GM21825 (cell line): Measurements from ENCODE around the gene PHYHD1.
"Not testable (repeated sequence)": the region's sequence is repeated elsewhere in the genome, so short reads cannot be mapped to it uniquely, and the experiment has no call there.

Source experiments
- ATAC-seq: cut with Tn5 transposase; IDR thresholded peaks from one replicate; pipeline ENCODE4 v1.9.1; 2021; ENCODE audit warnings: mild to moderate bottlenecking, moderate library complexity; ENCODE audit not compliant: unreplicated experiment

PHYHD1 gene

GRCh38 chr9:128947527-128948301, 26.9 kb downstream of the PHYHD1 start, which contains the start of the genes DOLK and NUP188:
TSS of gene DOLK (minus strand) at chr9:128947603. CDS start at chr9:128947303, 300 bp downstream.
TSS of gene NUP188 (plus strand) at chr9:128947699. CDS start at chr9:128947720, 21 bp downstream.
- ATAC-seq, result peak; percentile 71

DNA sequence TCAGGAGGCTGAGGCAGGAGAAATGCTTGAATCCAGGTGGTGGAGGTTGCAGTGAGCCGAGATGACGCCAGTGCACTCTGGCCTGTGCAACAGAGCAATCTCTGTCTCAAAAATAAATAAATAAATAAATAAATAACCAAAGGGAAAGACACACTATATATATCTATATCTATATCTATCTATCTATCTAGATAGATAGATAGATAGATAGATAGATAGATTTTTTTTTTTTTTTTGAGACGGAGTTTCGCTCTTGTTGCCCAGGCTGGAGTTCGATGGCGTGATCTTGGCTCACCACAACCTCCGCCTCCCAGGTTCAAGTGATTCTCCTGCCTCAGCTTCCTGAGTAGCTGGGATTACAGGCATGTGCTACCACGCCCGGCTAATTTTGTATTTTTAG, 40.6 kb downstream of the PHYHD1 start:
- ATAC-seq, result not testable (repeated sequence)

DNA sequence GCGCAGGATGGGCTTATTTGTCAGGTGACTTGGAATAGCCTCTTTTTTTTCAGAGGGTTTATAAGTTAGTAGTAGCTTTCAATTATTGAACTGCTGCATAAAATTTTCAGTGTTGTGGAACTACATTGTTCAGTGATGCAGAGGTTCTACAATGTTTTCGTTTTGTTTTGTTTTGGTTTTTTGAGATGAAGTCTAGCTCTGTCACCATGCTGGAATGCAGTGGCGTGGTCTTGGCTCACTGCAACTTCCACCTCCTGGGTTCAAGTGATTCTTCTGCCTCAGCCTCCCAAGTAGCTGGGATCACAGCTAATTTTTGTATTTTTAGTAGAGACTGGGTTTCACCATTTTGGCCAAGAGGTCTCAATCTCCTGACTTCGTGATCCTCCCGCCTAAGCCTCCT, 48.7 kb downstream of the PHYHD1 start:
- ATAC-seq, result no peak

DNA sequence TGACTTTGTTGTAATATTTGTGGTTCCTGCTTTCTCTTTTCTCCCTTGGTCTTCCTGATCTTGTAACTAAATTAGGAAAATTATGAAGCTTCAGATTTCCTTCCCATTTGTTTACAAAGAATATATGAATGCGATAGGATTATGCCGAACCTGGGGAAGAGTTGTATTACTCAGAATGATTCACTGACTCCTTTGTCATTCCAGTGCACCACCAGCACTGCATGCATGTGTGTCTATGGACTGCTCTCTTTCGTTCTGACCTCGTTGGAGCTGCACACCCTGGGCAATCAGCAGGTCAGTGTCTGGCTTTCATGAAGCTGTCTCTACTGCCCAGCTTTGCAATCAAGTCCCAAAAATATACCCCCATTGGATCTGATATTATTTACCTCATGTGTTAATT, 52.2 kb downstream of the PHYHD1 start:
- ATAC-seq, result no peak

GRCh38 chr9:128979111-128979510, 58.3 kb downstream of the PHYHD1 start:
- ATAC-seq, result no peak

DNA sequence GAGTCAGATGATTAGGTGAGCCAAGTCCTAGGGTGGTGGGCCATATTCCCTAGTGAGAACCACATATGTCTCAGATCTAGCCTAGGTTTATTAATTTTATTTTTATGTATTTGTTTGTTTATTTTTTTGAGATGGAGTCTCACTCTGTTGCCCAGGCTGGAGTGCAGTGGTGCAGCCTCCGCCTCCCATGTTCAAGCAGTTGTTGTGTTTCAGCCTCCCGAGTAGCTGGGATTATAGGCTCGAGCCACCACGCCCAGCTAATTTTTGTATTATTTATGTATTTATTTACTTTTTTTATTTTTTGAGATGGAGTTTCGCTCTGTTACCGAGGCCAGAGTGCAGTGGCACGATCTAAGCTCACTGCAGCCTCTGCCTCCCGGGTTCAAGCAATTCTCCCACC, 62.8 kb downstream of the PHYHD1 start:
- no peak for ATAC-seq

GRCh38 chr9:128986671-128987070, 65.9 kb downstream of the PHYHD1 start:
- no peak for ATAC-seq

- no peak for ATAC-seq
Observed at GRCh38 chr9:128987805-128988204, 67.0 kb downstream of the PHYHD1 start.
